ENCODE data around the gene PARVA. TPM values are rescaled to one million over a fixed set of nuclear protein-coding genes. Genes with fewer than 3 reads are reported as not detected.

The PARVA gene
- total RNA-seq, 1 experiment from 2014 or later: 18.1 TPM

DNA sequence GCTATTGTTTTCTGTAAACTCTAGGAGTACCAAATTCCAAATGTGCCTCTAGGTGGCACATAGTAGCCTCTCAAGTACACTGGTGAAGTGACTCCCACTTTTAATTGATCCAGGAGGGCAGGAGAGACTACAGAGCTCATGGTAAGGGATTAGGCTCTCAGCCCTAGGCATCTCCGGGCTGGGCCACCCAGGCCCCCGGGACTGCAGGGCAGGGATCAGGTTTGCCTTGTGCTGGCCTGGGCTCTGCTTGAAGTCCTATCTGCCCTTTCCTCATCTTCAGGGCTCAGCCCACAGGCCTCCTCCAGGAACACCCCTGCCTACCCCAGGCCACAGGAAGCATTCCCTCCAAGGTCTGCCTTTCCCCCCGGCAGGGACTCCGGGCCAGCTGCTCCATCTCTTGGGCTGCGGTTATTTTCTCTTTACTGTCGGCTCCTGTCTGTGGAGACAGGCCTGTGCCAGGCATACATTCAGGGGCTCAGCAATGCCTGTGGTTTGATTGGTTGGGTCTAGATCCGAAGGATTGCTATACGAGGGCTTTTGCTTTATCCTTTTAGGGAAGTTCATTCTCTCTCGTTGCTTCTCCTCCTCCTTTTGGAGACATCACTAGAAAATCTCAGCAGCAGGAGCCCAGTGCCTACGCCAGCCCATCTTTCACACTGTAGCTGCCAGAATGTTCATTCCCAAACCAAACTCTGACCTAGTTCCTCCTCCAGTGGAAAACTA, 32.8 kb downstream of the PARVA start:
- Histone ChIP-seq H3K79me1 (ENCODE audit: insufficient read depth, low read depth, low read length, poor library complexity, severe bottlenecking) (no peaks in the 10 kb centered on the region), H3K27me3 (ENCODE audit: insufficient read depth, low read length) (no peaks in the 10 kb centered on the region), H2AK5ac (ENCODE audit: insufficient read length, low read length) (no peak overlapping the region), H4K8ac (replicated peaks; ENCODE audit: insufficient read length, low read depth, low read length) (no peak overlapping the region), H4K5ac (ENCODE audit: insufficient read length, low read depth, low read length) (no peak overlapping the region), H3K79me2 (ENCODE audit: insufficient read depth, low read length) (no peaks in the 10 kb centered on the region), H3K4me1 (ENCODE audit: insufficient read depth, low read length) (peaks cover 3% of the 10 kb centered on the region; the same call in 1 of the 2 replicates), H3K27ac (ENCODE audit: insufficient read length, low read depth, low read length) (no peak overlapping the region), H4K91ac (ENCODE audit: insufficient read length, low read depth, low read length) (no peak overlapping the region), H2BK15ac (ENCODE audit: low read depth, low read length) (no peak overlapping the region), H3K9ac (ENCODE audit: extremely low read depth, insufficient read length, low read length) (no peak overlapping the region), H3K23me2 (ENCODE audit: insufficient read length, low read depth, low read length, poor library complexity, severe bottlenecking) (no peaks in the 10 kb centered on the region), H2BK20ac (ENCODE audit: low read depth, low read length, poor library complexity, severe bottlenecking) (no peak overlapping the region), H2BK120ac (ENCODE audit: low read depth, low read length, poor library complexity, severe bottlenecking) (no peak overlapping the region), H3K18ac (ENCODE audit: insufficient read length, low read depth, low read length) (no peak overlapping the region), H3K14ac (ENCODE audit: insufficient read depth, low read length) (no peak overlapping the region), H3K23ac (ENCODE audit: insufficient read length, low read depth, low read length) (no peak overlapping the region), H2AFZ (ENCODE audit: low read length) (no peak overlapping the region), H2BK5ac (ENCODE audit: insufficient read length, low read length) (no peak overlapping the region), H2BK12ac (ENCODE audit: insufficient read length, low read depth, low read length) (no peak overlapping the region), H3K4ac (ENCODE audit: low read depth, low read length) (no peak overlapping the region), H3T11ph (ENCODE audit: low read length) (no peak overlapping the region), H3K4me2 (ENCODE audit: insufficient read depth, insufficient read length, low read length) (no peak overlapping the region), H4K20me1 (ENCODE audit: control insufficient read depth, insufficient read depth, insufficient read length) (no peaks in the 10 kb centered on the region), H3K56ac (ENCODE audit: insufficient read length, low read depth, low read length) (no peak overlapping the region), H3K9me3 (ENCODE audit: control insufficient read depth, low read depth, low read length) (no peaks in the 10 kb centered on the region)
- Mint-ChIP-seq H3K36me3 (ENCODE audit: insufficient read depth in 1 of 3, low read depth in 3 of 3) (peaks cover 2 to 7% (median 2%) of the 10 kb centered on the region in 3 experiments; a peak in 4 of 7 replicates), H3K4me3 (no peak overlapping the region), H3K27me3 (ENCODE audit: low read depth) (no peaks in the 10 kb centered on the region), H3K4me1 (peaks cover 27 to 41% of the 10 kb centered on the region in 2 experiments), H3K9me3 (peaks cover 3% of the 10 kb centered on the region in 2 experiments), H3K27ac (peak overlapping the region in 1 of 3 experiments; percentile 35; a peak in 1 of 7 replicates)
- DNase-seq: peak; percentile 49
- TF ChIP-seq, protein P1, sequence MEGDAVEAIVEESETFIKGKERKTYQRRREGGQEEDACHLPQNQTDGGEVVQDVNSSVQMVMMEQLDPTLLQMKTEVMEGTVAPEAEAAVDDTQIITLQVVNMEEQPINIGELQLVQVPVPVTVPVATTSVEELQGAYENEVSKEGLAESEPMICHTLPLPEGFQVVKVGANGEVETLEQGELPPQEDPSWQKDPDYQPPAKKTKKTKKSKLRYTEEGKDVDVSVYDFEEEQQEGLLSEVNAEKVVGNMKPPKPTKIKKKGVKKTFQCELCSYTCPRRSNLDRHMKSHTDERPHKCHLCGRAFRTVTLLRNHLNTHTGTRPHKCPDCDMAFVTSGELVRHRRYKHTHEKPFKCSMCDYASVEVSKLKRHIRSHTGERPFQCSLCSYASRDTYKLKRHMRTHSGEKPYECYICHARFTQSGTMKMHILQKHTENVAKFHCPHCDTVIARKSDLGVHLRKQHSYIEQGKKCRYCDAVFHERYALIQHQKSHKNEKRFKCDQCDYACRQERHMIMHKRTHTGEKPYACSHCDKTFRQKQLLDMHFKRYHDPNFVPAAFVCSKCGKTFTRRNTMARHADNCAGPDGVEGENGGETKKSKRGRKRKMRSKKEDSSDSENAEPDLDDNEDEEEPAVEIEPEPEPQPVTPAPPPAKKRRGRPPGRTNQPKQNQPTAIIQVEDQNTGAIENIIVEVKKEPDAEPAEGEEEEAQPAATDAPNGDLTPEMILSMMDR (conservative IDR thresholded peaks at IDR 0.05): peak; percentile 41; the same call in 2 of the 3 replicates
- WGBS (ENCODE audit: extremely low coverage, insufficient read length, low lambda C conversion rate): no CpG with 5 or more reads among the region's 10 CpGs
